HepG2 (cell line): ENCODE measurements around the gene PSMD10. TPM values are rescaled to one million over a fixed set of nuclear protein-coding genes. Genes with fewer than 3 reads are reported as not detected.

Experiments
- ELF4 ChIP-seq: sonication (generic); formaldehyde crosslinking; IDR thresholded peaks from 2 replicates; pipeline ENCODE4 v1.5.0; 2020; ENCODE audit warnings: missing genetic modification reagents, mild to moderate bottlenecking, moderate library complexity, borderline replicate concordance
- GMEB1 ChIP-seq: sonication (generic); formaldehyde crosslinking; IDR thresholded peaks from 2 replicates; pipeline ENCODE4 v1.5.1; 2020; ENCODE audit warnings: missing genetic modification reagents, mild to moderate bottlenecking, borderline replicate concordance
- GRHL1 ChIP-seq: sonication (generic); formaldehyde crosslinking; conservative IDR thresholded peaks from 2 replicates; pipeline ENCODE4 v1.8.0; 2022; ENCODE audit warnings: missing genetic modification reagents
- HIC2 ChIP-seq: sonication (generic); formaldehyde crosslinking; IDR thresholded peaks from 2 replicates; pipeline ENCODE4 v1.9.0; 2022; ENCODE audit warnings: low read depth, missing genetic modification reagents
- KLF13 ChIP-seq: sonication (generic); formaldehyde crosslinking; IDR thresholded peaks from 2 replicates; pipeline ENCODE4 v1.4.0; 2020; ENCODE audit warnings: mild to moderate bottlenecking, missing genetic modification reagents
- MIXL1 ChIP-seq: IDR thresholded peaks from 2 replicates; pipeline ENCODE4 v1.6.1; 2016
- NKX3-1 ChIP-seq: sonication (generic); formaldehyde crosslinking; IDR thresholded peaks from 2 replicates; pipeline ENCODE4 v1.5.0; 2020; ENCODE audit warnings: missing genetic modification reagents
- SNRNP70 ChIP-seq: fragments of 200-400 bp; formaldehyde crosslinking; IDR thresholded peaks from 2 replicates; pipeline ENCODE4 v1.6.1; 2017; ENCODE audit warnings: mild to moderate bottlenecking, low read depth, low read length, moderate library complexity
- THAP8 ChIP-seq: sonication (generic); formaldehyde crosslinking; IDR thresholded peaks from 2 replicates; pipeline ENCODE4 v1.5.1; 2020; ENCODE audit warnings: missing genetic modification reagents, mild to moderate bottlenecking, borderline replicate concordance
- ZBTB2 ChIP-seq: sonication (generic); formaldehyde crosslinking; IDR thresholded peaks from 2 replicates; pipeline ENCODE4 v1.8.0; 2022; ENCODE audit warnings: low read depth, missing genetic modification reagents
- ZBTB43 ChIP-seq: sonication (generic); formaldehyde crosslinking; conservative IDR thresholded peaks from 2 replicates; pipeline ENCODE4 v1.4.0; 2020; ENCODE audit warnings: missing genetic modification reagents
- ZNF256 ChIP-seq: sonication (generic); formaldehyde crosslinking; conservative IDR thresholded peaks from 2 replicates; pipeline ENCODE4 v1.4.0; 2020; ENCODE audit warnings: missing genetic modification reagents
- ZNF281 ChIP-seq: sonication (generic); formaldehyde crosslinking; IDR thresholded peaks from 2 replicates; pipeline ENCODE4 v1.4.0; 2020; ENCODE audit warnings: missing genetic modification reagents, borderline replicate concordance
- ZNF34 ChIP-seq: sonication (generic); formaldehyde crosslinking; IDR thresholded peaks from 2 replicates; pipeline ENCODE4 v1.4.0; 2020; ENCODE audit warnings: mild to moderate bottlenecking, missing genetic modification reagents, borderline replicate concordance
- ZNF446 ChIP-seq: sonication (generic); formaldehyde crosslinking; IDR thresholded peaks from 2 replicates; pipeline ENCODE4 v1.5.0; 2020; ENCODE audit warnings: mild to moderate bottlenecking, missing genetic modification reagents
- ZNF747 ChIP-seq: sonication (generic); formaldehyde crosslinking; IDR thresholded peaks from 2 replicates; pipeline ENCODE4 v1.8.1; 2023; ENCODE audit warnings: missing genetic modification reagents, mild to moderate bottlenecking, borderline replicate concordance
- ZNF780A ChIP-seq: sonication (generic); formaldehyde crosslinking; IDR thresholded peaks from 2 replicates; pipeline ENCODE4 v1.8.0; 2022; ENCODE audit warnings: mild to moderate bottlenecking, missing genetic modification reagents, moderate library complexity
- polyA plus RNA-seq, 8 experiments: library from polyadenylated mRNA; depleted of rRNA in 3 of 8; stranded (reverse) in 7 of 8; unstranded in 1 of 8; fragments of >200 nt; fragmentation: Illumina TruSeq in 4 of 8; extraction: Trizol in 4 of 8; gene quantifications; 2 replicates each; pipeline versions ENCODE4 v1.2.1 to v1.2.3, GENCODE V29; 2011 to 2016; ENCODE audit warnings: low read depth in 4 of 8, missing spikeins in 1 of 8, mixed read lengths in 1 of 8; ENCODE audit not compliant: insufficient read depth in 1 of 8
- total RNA-seq, 5 experiments: library from RNA; depleted of rRNA; stranded (reverse); fragments of >200 nt; fragmentation: Illumina TruSeq; extraction: Trizol; gene quantifications; 2 replicates each; pipeline ENCODE4 v1.2.3, GENCODE V29; 2016; ENCODE audit warnings: low read depth in 1 of 5

PSMD10 gene
- total and polyA plus RNA-seq, 2 of the 13 experiments (the other 11 are each of a cell fraction or from before 2014, with no cell fraction given): 56.4 to 65.3 TPM

GRCh38 chrX:108091264-108091877 is at the start of gene PSMD10, which contains the start of gene ATG4A (continued):
- TF ChIP-seq ZNF281 (CRISPR knock-in tag) (no peak), ZNF256 (CRISPR knock-in tag) (no peak), ZNF747 (CRISPR knock-in tag) (no peak), ELF4 (no peak), SNRNP70 (no peak), GMEB1 (CRISPR knock-in tag) (peak; percentile 95), THAP8 (no peak), NKX3-1 (CRISPR knock-in tag) (no peak), ZBTB43 (CRISPR knock-in tag) (no peak), MIXL1 (CRISPR knock-in tag) (no peak), HIC2 (CRISPR knock-in tag) (no peak), KLF13 (no peak), ZNF34 (no peak), ZNF446 (CRISPR knock-in tag) (no peak), GRHL1 (CRISPR knock-in tag) (no peak), ZNF780A (CRISPR knock-in tag) (no peak), ZBTB2 (CRISPR knock-in tag) (no peak)
